Aorta (tissue), 5 donors: ENCODE results near the gene GRIK4. TPM values are rescaled to one million over a fixed set of nuclear protein-coding genes. Genes with fewer than 3 reads are reported as not detected.

Experiments
- ATAC-seq: fragments of 200-7000 bp; cut with Tn5 transposase; one replicate; pipeline ENCODE4 v1.9.1; 2022; ENCODE audit warnings: moderate library complexity; ENCODE audit not compliant: low FRiP score
- DNase-seq, 2 donors: peaks; one replicate each; pipeline ENCODE4 v3.0.0-alpha.2; 2020
- H3K27ac ChIP-seq, 2 donors: one replicate each; pipeline ENCODE4 v1.5.1; 2013; ENCODE audit warnings: low read length in 2 of 2, mild to moderate bottlenecking in 2 of 2, moderate library complexity in 2 of 2, control low read depth in 1 of 2, inconsistent platforms in 1 of 2, low read depth in 1 of 2
- H3K27me3 ChIP-seq, 2 donors: one replicate each; pipeline ENCODE4 v1.6.1; 2013; ENCODE audit warnings: control low read depth in 1 of 2, low read length in 1 of 2, mild to moderate bottlenecking in 1 of 2, moderate library complexity in 1 of 2; ENCODE audit not compliant: insufficient read depth in 2 of 2, control insufficient read depth in 1 of 2
- H3K36me3 ChIP-seq, 2 donors: one replicate each; pipeline ENCODE4 v1.6.1; 2013; ENCODE audit warnings: control low read depth in 1 of 2, low read length in 1 of 2, mild to moderate bottlenecking in 1 of 2; ENCODE audit not compliant: insufficient read depth in 2 of 2, control insufficient read depth in 1 of 2
- H3K4me1 ChIP-seq, 2 donors: one replicate each; pipeline ENCODE4 v1.6.1; 2013; ENCODE audit warnings: low read length in 2 of 2, control low read depth in 1 of 2, mild to moderate bottlenecking in 1 of 2, moderate library complexity in 1 of 2; ENCODE audit not compliant: insufficient read depth in 2 of 2, control insufficient read depth in 1 of 2
- H3K4me3 ChIP-seq, 2 donors: one replicate each; pipeline ENCODE4 v1.5.1; 2013; ENCODE audit warnings: low read length in 2 of 2, control low read depth in 1 of 2, mild to moderate bottlenecking in 1 of 2
- H3K9me3 ChIP-seq: one replicate; pipeline ENCODE4 v1.6.1; 2013; ENCODE audit warnings: mild to moderate bottlenecking, low read length; ENCODE audit not compliant: control insufficient read depth
- WGBS, 2 donors: extraction: QIAGEN DNeasy Blood & Tissue Kit; methylation state at CpG; one replicate each; pipeline ENCODE4 v1.1.7; 2013; 5-methylcytosine and 5-hydroxymethylcytosine counted together
- intact Hi-C, 2 donors: fragments of 100-400 bp; cut with DNase I; formaldehyde crosslinking; loops; one replicate each; pipeline versions ENCODE4 v1.14.2 to v1.15.0; 2022
- polyA plus RNA-seq, 2 donors: library from polyadenylated mRNA; stranded (reverse); fragments of 200-250 nt; gene quantifications; one replicate each; pipeline ENCODE4 v1.2.3, GENCODE V29; 2013
- total RNA-seq, 2 donors: library from RNA; stranded (reverse); fragmentation: NEBNext Ultra II Directional; extraction: Animal tissue kit (Norgen Biotek cat#: 25700); gene quantifications; one replicate each; pipeline ENCODE4 v1.2.1, GENCODE V29; 2021
- donor health status: healthy with polysubstance abuse.
- donor health status: Bipolar disorder and iron deficiency.
- donor health status: DM: no; HTN: no; CAD: no.
- donor health status: DM: no; HTN: no; CAD: no.
- donor health status: DM: yes; HTN: yes; CAD: no.

Gene GRIK4
- total and polyA plus RNA-seq, 4 donors: not detected

DNA sequence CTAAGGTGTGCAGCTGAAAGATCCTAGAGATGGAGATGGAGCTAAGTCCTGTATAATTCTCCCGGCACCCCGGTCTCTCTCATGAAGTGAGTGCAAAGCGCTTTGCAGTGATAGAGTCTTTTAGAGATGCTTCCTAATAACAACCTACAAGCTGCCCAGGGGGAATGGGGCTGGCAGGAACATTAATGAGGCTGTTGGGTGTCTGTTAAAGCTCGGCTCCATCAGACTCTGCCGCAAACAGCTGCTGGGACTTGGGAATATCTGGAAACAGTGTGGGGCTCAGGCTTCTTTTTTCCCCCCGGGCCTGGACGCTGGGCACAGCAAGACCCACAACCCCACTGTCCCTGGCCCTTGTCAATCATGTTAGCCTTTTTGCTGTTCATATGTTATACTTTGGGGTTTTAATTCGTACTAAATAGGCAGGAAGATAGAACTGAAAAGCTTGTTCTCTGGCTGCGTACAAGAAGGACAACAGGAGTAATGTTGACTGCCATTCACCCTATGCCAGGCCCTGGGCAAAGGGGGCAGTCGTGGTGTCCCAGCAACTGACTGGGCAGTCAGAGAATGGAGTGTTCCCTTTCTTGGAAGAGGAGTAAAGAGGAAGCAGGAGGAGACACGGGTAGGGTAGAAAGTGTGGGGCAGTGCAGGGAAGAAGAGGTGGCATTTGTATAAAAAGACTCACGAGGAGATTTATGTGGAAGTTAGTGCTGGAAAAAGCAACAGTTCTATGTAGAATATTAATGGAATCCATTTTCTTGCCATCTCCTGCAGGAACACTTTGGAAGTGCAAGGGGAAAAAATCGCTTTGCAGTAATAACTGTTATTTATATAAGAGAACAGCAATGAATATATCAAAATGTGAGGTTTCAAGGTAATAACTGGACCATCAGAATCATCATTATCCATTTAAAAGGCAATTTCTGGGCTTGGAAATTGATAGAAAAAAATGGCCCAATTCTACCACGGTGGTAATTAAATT, 232.8 kb downstream of the GRIK4 start:
- peaks cover 0 to 2% of the 10 kb centered on the region in 2 donors for H3K27me3 ChIP-seq
- intact Hi-C loops: no loop called here
- no peaks in the 10 kb centered on the region for H3K4me1 ChIP-seq
- DNase-seq (no peak), ATAC-seq (no peak)
- no peaks in the 10 kb centered on the region for H3K36me3 ChIP-seq
- no peaks in the 10 kb centered on the region for H3K9me3 ChIP-seq
- H3K4me3 ChIP-seq: no peak overlapping the region
- 75 to 77% methylated on average over 14 of the region's 14 CpGs for WGBS, 2 donors
- H3K27ac ChIP-seq: no peak overlapping the region

DNA sequence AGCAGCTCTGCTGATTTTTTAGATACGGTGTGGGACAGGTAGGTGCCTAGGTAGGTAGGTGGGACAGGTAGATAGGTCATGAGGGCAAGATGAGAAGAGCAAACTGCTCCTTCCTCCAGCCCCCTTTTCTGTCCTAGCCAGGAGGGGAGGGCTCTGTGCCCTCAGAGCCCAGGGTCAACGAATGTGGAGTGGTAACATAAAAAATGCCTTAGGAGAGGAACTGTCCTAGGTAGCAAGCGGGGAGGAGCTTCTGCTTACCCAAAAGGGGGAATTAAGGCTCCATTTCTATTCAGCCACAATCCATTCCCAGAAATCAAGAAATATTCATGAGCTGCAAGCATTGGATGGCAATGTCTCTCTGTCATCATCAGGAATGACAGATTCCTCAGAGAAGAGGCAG, 234.8 kb downstream of the GRIK4 start:
- Histone ChIP-seq H3K36me3 (no peaks in the 10 kb centered on the region), H3K27me3 (peaks cover 0 to 2% of the 10 kb centered on the region in 2 donors), H3K4me3 (no peak overlapping the region), H3K9me3 (no peaks in the 10 kb centered on the region), H3K4me1 (no peaks in the 10 kb centered on the region), H3K27ac (no peak overlapping the region)
- 51 to 52% methylated on average over 3 of the region's 3 CpGs for WGBS, 2 donors
- ATAC-seq (no peak), DNase-seq (no peak)
- intact Hi-C loops: no loop called here

DNA sequence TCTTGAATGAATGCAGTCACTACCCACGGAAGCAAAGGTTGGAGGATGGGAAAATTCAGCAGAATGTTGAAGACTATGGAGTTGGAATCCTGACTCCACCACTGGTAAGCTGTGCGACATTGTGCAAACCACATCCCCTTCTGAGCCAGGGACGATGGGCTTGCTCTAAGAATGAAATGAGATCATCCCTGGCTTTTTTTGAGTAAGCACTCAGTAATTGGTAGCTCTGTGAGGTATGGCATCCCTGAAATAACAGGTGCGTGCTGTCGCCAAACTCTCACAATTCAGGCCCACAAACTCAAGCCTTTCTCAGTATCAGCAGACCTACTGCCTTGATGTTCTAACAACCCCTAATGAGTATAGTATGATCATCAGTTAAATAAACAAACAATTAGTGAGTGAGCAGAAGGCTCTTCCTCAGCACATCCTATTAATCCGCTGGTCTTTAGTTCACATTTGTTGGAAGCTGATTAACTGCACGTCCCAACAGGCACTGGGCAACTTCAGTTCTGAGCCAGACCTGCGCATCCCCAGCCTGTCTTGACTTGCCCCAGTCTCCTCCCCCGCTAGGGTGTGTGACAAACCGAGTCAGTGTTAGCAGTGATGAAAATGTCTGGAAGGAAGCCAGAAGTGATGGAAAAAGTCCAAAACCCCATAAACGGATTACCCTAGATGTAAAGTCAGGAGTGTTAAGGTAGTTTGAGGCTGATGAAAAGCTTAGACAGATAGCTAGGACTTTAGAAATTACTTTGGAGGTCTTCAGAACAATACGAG, 235.5 kb downstream of the GRIK4 start:
- ATAC-seq: no peak
- peaks cover 0 to 2% of the 10 kb centered on the region in 2 donors for H3K27me3 ChIP-seq
- WGBS, 2 donors: 58 to 62% methylated on average over 12 of the region's 12 CpGs

DNA sequence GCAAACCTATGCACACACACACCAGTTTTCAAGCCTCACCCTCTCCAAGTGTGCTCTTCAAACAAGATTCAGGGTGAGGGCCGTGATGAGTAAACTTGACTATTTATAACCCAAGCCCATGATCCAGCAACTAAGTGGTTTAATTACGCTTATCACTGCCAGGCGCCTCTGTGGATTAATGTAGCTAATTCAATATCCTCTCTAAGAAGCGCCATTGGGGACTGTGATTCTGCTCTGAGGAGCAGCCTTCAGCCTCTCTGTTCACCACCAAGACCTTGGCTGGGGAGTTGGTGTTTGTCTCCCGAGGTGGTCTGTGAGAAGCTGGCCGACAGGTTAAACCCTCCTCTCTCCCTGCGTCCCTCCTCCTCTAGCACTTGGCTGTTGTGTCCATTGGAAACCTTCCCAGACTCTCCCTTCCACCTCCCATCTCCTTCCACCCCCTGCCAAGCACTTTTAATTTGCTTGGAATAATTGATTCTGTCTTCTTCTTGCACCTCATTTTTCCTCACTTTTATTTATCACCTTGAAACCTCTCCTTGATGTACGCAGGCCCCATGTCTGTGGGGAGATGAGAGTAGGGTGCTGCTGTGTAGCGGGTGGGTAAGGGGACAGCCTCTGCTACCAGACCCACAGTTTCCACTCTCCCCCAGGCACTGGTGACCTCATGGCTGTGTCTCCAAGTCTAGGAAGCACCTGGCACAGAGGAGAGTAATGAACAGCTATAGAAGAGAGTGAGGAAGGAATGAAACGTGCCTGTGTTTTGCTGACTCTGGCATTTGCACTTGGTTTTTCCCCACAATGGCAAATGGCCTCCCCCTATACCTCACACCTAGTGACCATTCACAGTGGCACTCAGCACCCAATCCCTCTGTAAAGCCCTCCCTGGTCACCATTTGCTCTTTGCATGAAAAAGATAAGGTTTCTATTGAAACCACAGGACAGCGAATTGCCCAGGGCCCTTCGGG, 236.6 kb downstream of the GRIK4 start:
- H3K4me1 ChIP-seq: no peaks in the 10 kb centered on the region
- no peaks in the 10 kb centered on the region for H3K9me3 ChIP-seq
- 56 to 59% methylated on average over 12 of the region's 12 CpGs for WGBS, 2 donors
- intact Hi-C loops: no loop called here
- H3K27ac ChIP-seq: no peak overlapping the region
- H3K36me3 ChIP-seq: no peaks in the 10 kb centered on the region
- H3K4me3 ChIP-seq: no peak overlapping the region
- peaks cover 0 to 2% of the 10 kb centered on the region in 2 donors for H3K27me3 ChIP-seq
- DNase-seq (no peak), ATAC-seq (no peak)

More for the DNA sequence above, 235.5 kb downstream of the GRIK4 start:
- Histone ChIP-seq H3K36me3 (no peaks in the 10 kb centered on the region), H3K4me3 (no peak overlapping the region), H3K4me1 (no peaks in the 10 kb centered on the region), H3K27ac (no peak overlapping the region), H3K9me3 (no peaks in the 10 kb centered on the region)
- intact Hi-C loops: no loop called here
- DNase-seq: no peak

DNA sequence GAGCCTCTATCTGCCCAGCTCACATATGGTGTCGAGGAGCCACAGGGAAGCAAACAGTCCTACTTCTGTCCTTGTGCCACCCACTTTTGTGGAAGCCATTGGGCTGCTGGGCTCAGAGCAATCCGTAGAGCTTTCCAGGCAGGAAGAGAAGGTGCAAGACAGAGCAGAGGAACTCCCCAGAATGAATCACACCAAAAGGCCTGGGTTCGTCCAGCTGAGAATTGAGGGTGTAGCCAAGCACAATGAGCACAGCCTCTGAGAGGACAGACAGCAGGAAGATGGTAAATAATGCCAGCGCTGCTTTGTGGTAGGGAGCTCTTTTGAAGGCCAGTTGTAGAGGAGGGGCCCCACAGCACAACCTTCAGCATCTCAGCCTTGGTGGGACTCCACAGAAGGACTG, 237.8 kb downstream of the GRIK4 start:
- Histone ChIP-seq H3K4me1 (no peaks in the 10 kb centered on the region), H3K27me3 (peaks cover 0 to under 1% of the 10 kb centered on the region in 2 donors), H3K9me3 (no peaks in the 10 kb centered on the region), H3K27ac (no peak overlapping the region), H3K4me3 (no peak overlapping the region), H3K36me3 (no peaks in the 10 kb centered on the region)
- ATAC-seq (no peak), DNase-seq (no peak)
- 70 to 81% methylated on average over 4 of the region's 4 CpGs for WGBS, 2 donors
- intact Hi-C loops: no loop called here

DNA sequence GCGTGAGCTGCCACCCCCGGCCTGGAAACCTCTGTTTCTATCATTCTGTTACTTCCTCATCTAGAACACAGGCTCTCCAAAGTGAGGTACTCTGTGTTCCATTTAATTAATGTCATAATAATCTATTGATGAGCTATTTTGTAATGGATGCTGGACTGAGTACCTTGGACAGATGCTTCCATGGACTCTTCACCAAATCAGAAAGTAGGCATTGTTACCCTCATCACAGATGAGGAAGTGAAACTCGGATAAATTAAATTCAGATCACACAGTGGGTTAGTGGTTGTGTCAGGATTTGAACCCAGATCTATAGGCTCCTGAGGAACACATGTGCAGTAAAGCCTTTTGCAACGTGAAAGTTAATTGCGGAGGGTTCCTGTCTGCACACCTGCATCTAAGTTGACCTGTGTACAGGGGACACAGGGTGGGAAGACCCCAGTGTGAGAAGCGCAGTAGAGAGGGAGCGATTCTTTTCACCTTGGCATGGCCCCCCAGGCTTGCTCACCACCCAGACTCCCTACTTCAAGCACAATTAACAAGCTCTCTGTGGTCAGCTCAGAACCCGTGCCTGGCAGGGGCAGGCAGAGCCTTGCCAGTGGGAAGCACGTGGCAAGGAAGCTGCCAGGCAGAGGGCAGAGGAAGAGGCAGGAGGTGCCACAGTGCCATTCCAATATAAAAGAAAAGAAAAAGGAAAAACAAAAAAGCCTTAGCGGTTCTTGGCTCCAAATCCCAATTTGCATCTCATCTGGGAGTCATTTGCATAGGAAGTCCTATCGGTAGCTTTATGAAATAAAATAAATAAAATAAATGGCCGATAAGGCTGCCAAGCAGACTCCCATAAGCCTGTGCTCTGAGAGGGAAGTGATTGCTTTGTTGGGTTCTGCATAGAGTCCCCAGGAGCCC, 239.3 kb downstream of the GRIK4 start:
- DNase-seq: no peak
- no peaks in the 10 kb centered on the region for H3K36me3 ChIP-seq
- WGBS, 2 donors: 58 to 75% methylated on average over 12 of the region's 12 CpGs
- H3K4me1 ChIP-seq: no peaks in the 10 kb centered on the region
- no peaks in the 10 kb centered on the region for H3K27me3 ChIP-seq
- H3K4me3 ChIP-seq: no peak overlapping the region
- H3K9me3 ChIP-seq: no peaks in the 10 kb centered on the region
- no peak for ATAC-seq
- H3K27ac ChIP-seq: no peak overlapping the region
- intact Hi-C loops: no loop called here

DNA sequence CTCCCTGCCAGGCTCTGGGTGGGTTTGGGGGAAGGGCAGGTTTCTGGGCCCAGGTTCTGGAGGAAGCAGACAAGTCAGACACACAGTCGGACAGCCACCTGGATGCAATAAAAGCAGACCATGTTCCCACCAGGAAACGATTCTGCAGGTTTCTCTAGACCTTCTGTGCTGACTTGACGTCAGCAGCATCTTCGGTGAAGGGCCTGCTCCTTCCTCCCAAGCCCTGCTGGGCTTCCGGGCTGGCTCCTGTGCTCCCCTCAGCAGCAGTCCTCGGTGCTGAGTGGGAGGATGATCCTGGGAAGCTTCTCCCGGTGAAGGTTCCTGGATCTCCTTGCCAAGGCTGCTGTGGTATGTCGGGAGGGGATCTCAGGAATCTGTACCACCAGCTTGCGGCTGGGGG, 240.0 kb downstream of the GRIK4 start:
- Histone ChIP-seq H3K27ac (no peak overlapping the region), H3K4me3 (no peak overlapping the region), H3K27me3 (no peaks in the 10 kb centered on the region), H3K9me3 (no peaks in the 10 kb centered on the region), H3K4me1 (no peaks in the 10 kb centered on the region), H3K36me3 (no peaks in the 10 kb centered on the region)
- intact Hi-C loops: no loop called here
- 67 to 71% methylated on average over 9 of the region's 9 CpGs for WGBS, 2 donors
- ATAC-seq: no peak
- no peak for DNase-seq
